Neural cell (in vitro differentiated cells): ENCODE measurements around the gene ATP13A3. TPM values are rescaled to one million over a fixed set of nuclear protein-coding genes. Genes with fewer than 3 reads are reported as not detected.

ENCODE experiments used
- H2AFZ ChIP-seq: fragments of 200-600, 300-800 bp; sonication (generic), shearing (Covaris generic); 2 replicates; pipeline ENCODE4 v1.6.0; 2014; ENCODE audit warnings: low read depth, mild to moderate bottlenecking, antibody characterized with exemption, low read length, moderate library complexity
- H3F3A ChIP-seq: fragments of 200-600 bp; shearing (Covaris generic); 2 replicates; pipeline ENCODE4 v1.6.1; 2016; ENCODE audit warnings: mild to moderate bottlenecking, moderate library complexity, mixed read lengths, antibody characterized with exemption, low read length; ENCODE audit not compliant: insufficient read depth, poor library complexity, severe bottlenecking
- H3K27ac ChIP-seq: fragments of 200-600, 300-800 bp; sonication (generic), shearing (Covaris generic); 2 replicates; pipeline ENCODE4 v1.5.1; 2014; ENCODE audit warnings: mild to moderate bottlenecking, low read length, moderate library complexity
- H3K27me3 ChIP-seq: fragments of 300-800, 200-600 bp; sonication (generic), shearing (Covaris generic); 2 replicates; pipeline ENCODE4 v1.6.0; 2014; ENCODE audit warnings: mild to moderate bottlenecking, low read depth, low read length, moderate library complexity; ENCODE audit not compliant: insufficient read depth
- H3K36me3 ChIP-seq: fragments of 300-800, 200-600 bp; sonication (generic), shearing (Covaris generic); 2 replicates; pipeline ENCODE4 v1.5.1; 2014; ENCODE audit warnings: mild to moderate bottlenecking, antibody characterized with exemption, low read length, moderate library complexity; ENCODE audit not compliant: insufficient read depth
- H3K4me2 ChIP-seq: fragments of 300-800, 200-600 bp; sonication (generic), shearing (Covaris generic); 2 replicates; pipeline ENCODE4 v1.6.0; 2014; ENCODE audit warnings: mild to moderate bottlenecking, low read length
- H3K4me3 ChIP-seq: fragments of 300-800, 200-600 bp; sonication (generic), shearing (Covaris generic); 2 replicates; pipeline ENCODE4 v1.5.1; 2014; ENCODE audit warnings: mild to moderate bottlenecking, low read length, moderate library complexity
- H3K79me2 ChIP-seq: fragments of 200-600 bp; shearing (Covaris generic); replicated peaks from 2 replicates; pipeline ENCODE4 v1.6.0; 2014; ENCODE audit warnings: mild to moderate bottlenecking, low read length, moderate library complexity; ENCODE audit not compliant: insufficient read depth
- H3K9ac ChIP-seq: fragments of 300-800, 200-600 bp; sonication (generic), shearing (Covaris generic); 2 replicates; pipeline ENCODE4 v1.6.1; 2016; ENCODE audit warnings: mild to moderate bottlenecking, low read length, mixed read lengths
- H3K9me2 ChIP-seq: fragments of 200-600 bp; shearing (Covaris generic); 2 replicates; pipeline ENCODE4 v1.6.1; 2016; ENCODE audit warnings: mild to moderate bottlenecking, low read length, mixed read lengths; ENCODE audit not compliant: insufficient read depth
- H3K9me3 ChIP-seq: fragments of 200-600, 300-800 bp; sonication (generic), shearing (Covaris generic); 2 replicates; pipeline ENCODE4 v1.6.1; 2016; ENCODE audit warnings: mild to moderate bottlenecking, mixed run types, low read length, moderate library complexity, mixed read lengths
- H4K20me1 ChIP-seq: fragments of 200-600 bp; shearing (Covaris generic); 2 replicates; pipeline ENCODE4 v1.6.1; 2016; ENCODE audit warnings: mild to moderate bottlenecking, mixed run types; ENCODE audit not compliant: insufficient read depth
- EP300 ChIP-seq: fragments of 450-650 bp; conservative IDR thresholded peaks from 2 replicates; pipeline ENCODE4 v1.6.1; 2014; ENCODE audit warnings: antibody characterized with exemption, mild to moderate bottlenecking, moderate library complexity; ENCODE audit not compliant: poor library complexity, severe bottlenecking
- EZH2 ChIP-seq: fragments of 200-600, 300-800 bp; shearing (Covaris generic), sonication (generic); IDR thresholded peaks from 2 replicates; pipeline ENCODE4 v1.6.1; 2014; ENCODE audit warnings: antibody characterized with exemption, low read length, borderline replicate concordance, mild to moderate bottlenecking; ENCODE audit not compliant: insufficient read depth, poor library complexity, severe bottlenecking
- MXI1 ChIP-seq: fragments of 450-650 bp; conservative IDR thresholded peaks from 2 replicates; pipeline ENCODE4 v1.6.1; 2014; ENCODE audit warnings: antibody characterized with exemption, mild to moderate bottlenecking; ENCODE audit not compliant: poor library complexity, severe bottlenecking
- POLR2AphosphoS5 ChIP-seq: IDR thresholded peaks from 2 replicates; pipeline ENCODE4 v1.6.1; 2012
- RAD21 ChIP-seq: fragments of 450-650 bp; conservative IDR thresholded peaks from 2 replicates; pipeline ENCODE4 v1.6.1; 2014; ENCODE audit warnings: antibody characterized with exemption, mild to moderate bottlenecking, moderate library complexity
- SMC3 ChIP-seq: fragments of 450-650 bp; conservative IDR thresholded peaks from 2 replicates; pipeline ENCODE4 v1.6.1; 2014; ENCODE audit warnings: antibody characterized with exemption, mild to moderate bottlenecking, moderate library complexity; ENCODE audit not compliant: poor library complexity
- TAF1 ChIP-seq: IDR thresholded peaks from 2 replicates; pipeline ENCODE4 v1.6.1; 2012; ENCODE audit warnings: low read depth
- polyA plus RNA-seq: library from polyadenylated mRNA; depleted of rRNA; stranded (reverse); fragments of >200 nt; gene quantifications from 2 replicates; pipeline ENCODE4 v1.2.3, GENCODE V29; 2014
- TF ChIP-seq, protein P1 (sequence below): fragments of 450-650 bp; IDR thresholded peaks from 2 replicates; pipeline ENCODE4 v1.5.1; 2014; ENCODE audit warnings: antibody characterized with exemption, mild to moderate bottlenecking, moderate library complexity; ENCODE audit not compliant: poor library complexity, severe bottlenecking
- TF ChIP-seq, protein P2 (sequence below): IDR thresholded peaks from 2 replicates; pipeline ENCODE4 v1.6.1; 2012; ENCODE audit warnings: borderline replicate concordance

ATP13A3 gene
- polyA plus RNA-seq, 1 donor from 2014 or later = 64.7 TPM

DNA sequence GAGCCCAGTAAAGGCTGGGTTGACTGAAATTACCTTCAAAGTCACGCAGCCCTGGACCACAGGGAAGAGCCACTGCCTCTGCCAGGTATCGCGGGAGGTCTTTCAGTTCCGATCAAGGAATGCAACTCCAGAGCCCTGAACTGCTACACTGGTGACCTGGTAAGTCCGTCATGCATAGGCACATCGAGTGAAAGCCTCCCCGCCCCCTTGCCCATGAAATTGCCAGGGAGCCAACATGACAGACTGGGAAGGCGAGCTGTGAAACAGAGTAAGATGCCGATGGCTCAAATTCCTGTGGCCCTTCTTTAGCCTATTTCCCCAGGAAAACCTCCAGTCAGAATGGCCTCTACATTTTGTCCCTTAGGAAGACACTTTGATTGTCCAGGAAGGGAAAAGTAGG, 85.5 kb downstream of the ATP13A3 start:
- TF ChIP-seq, protein P1, sequence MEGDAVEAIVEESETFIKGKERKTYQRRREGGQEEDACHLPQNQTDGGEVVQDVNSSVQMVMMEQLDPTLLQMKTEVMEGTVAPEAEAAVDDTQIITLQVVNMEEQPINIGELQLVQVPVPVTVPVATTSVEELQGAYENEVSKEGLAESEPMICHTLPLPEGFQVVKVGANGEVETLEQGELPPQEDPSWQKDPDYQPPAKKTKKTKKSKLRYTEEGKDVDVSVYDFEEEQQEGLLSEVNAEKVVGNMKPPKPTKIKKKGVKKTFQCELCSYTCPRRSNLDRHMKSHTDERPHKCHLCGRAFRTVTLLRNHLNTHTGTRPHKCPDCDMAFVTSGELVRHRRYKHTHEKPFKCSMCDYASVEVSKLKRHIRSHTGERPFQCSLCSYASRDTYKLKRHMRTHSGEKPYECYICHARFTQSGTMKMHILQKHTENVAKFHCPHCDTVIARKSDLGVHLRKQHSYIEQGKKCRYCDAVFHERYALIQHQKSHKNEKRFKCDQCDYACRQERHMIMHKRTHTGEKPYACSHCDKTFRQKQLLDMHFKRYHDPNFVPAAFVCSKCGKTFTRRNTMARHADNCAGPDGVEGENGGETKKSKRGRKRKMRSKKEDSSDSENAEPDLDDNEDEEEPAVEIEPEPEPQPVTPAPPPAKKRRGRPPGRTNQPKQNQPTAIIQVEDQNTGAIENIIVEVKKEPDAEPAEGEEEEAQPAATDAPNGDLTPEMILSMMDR = no peak
- TF ChIP-seq SMC3 (no peak), MXI1 (no peak), EZH2 (no peak), POLR2AphosphoS5 (no peak), TAF1 (no peak), EP300 (no peak), RAD21 (no peak)
- TF ChIP-seq, protein P2, sequence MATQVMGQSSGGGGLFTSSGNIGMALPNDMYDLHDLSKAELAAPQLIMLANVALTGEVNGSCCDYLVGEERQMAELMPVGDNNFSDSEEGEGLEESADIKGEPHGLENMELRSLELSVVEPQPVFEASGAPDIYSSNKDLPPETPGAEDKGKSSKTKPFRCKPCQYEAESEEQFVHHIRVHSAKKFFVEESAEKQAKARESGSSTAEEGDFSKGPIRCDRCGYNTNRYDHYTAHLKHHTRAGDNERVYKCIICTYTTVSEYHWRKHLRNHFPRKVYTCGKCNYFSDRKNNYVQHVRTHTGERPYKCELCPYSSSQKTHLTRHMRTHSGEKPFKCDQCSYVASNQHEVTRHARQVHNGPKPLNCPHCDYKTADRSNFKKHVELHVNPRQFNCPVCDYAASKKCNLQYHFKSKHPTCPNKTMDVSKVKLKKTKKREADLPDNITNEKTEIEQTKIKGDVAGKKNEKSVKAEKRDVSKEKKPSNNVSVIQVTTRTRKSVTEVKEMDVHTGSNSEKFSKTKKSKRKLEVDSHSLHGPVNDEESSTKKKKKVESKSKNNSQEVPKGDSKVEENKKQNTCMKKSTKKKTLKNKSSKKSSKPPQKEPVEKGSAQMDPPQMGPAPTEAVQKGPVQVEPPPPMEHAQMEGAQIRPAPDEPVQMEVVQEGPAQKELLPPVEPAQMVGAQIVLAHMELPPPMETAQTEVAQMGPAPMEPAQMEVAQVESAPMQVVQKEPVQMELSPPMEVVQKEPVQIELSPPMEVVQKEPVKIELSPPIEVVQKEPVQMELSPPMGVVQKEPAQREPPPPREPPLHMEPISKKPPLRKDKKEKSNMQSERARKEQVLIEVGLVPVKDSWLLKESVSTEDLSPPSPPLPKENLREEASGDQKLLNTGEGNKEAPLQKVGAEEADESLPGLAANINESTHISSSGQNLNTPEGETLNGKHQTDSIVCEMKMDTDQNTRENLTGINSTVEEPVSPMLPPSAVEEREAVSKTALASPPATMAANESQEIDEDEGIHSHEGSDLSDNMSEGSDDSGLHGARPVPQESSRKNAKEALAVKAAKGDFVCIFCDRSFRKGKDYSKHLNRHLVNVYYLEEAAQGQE = no peak
- Histone ChIP-seq H3K9me3 (no peaks in the 10 kb centered on the region), H3K4me3 (no peak overlapping the region)

DNA sequence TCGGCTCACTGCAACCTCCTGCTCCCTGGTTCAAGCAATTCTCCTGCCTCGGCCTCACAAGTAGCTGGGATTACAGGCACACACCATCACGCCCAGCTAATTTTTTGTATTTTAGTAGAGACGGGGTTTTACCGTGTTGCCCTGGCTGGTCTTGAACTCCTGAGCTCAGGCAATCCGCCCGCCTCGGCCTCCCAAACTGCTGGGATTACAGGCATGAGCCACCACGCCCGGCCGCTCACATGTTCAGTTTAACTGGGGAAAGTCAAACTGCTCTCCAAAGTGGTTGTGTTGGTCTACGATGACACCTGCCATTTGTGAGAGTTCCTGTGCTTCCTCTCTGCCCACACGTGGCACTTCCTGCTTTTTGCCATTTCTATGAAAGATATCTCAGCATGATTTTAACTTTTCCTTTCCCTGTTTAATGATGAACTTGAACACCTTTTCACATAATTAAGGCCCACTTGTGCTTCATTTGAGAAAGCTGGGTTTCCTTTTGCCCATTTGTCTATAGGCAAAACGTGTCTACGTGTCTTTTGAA, 86.9 kb downstream of the ATP13A3 start:
- Histone ChIP-seq H3F3A (no peaks in the 10 kb centered on the region), H3K4me2 (no peak overlapping the region), H3K36me3 (no peaks in the 10 kb centered on the region), H4K20me1 (no peaks in the 10 kb centered on the region), H3K79me2 (no peaks in the 10 kb centered on the region), H3K27me3 (peaks cover 36% of the 10 kb centered on the region), H3K9me3 (no peaks in the 10 kb centered on the region), H3K4me3 (no peak overlapping the region), H3K9ac (no peak overlapping the region), H3K27ac (no peak overlapping the region), H3K9me2 (no peaks in the 10 kb centered on the region), H2AFZ (no peak overlapping the region)
- no peak for TF ChIP-seq EP300
- TF ChIP-seq RAD21 = no peak
- no peak for TF ChIP-seq EZH2
- no peak for TF ChIP-seq SMC3
- TF ChIP-seq, protein P2 = no peak
- TF ChIP-seq, protein P1 = no peak
- TF ChIP-seq MXI1 = no peak
- no peak for TF ChIP-seq POLR2AphosphoS5
- TF ChIP-seq TAF1 = no peak

More for the DNA sequence above, 85.5 kb downstream of the ATP13A3 start:
- Histone ChIP-seq H4K20me1 (no peaks in the 10 kb centered on the region), H2AFZ (no peak overlapping the region), H3K36me3 (no peaks in the 10 kb centered on the region), H3K9ac (no peak overlapping the region), H3K4me2 (no peak overlapping the region), H3F3A (no peaks in the 10 kb centered on the region), H3K79me2 (no peaks in the 10 kb centered on the region), H3K27me3 (peaks cover 33% of the 10 kb centered on the region), H3K27ac (no peak overlapping the region), H3K9me2 (no peaks in the 10 kb centered on the region)
